GM18907 (cell line): ENCODE measurements around the gene APOL3.
"Not testable (repeated sequence)": the region's sequence is repeated elsewhere in the genome, so short reads cannot be mapped to it uniquely, and the experiment has no call there.

Source experiments
- ATAC-seq: cut with Tn5 transposase; IDR thresholded peaks from one replicate; pipeline ENCODE4 v1.9.1; 2021; ENCODE audit warnings: mild to moderate bottlenecking, moderate library complexity; ENCODE audit not compliant: unreplicated experiment

The APOL3 gene, protein sequence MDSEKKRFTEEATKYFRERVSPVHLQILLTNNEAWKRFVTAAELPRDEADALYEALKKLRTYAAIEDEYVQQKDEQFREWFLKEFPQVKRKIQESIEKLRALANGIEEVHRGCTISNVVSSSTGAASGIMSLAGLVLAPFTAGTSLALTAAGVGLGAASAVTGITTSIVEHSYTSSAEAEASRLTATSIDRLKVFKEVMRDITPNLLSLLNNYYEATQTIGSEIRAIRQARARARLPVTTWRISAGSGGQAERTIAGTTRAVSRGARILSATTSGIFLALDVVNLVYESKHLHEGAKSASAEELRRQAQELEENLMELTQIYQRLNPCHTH

DNA sequence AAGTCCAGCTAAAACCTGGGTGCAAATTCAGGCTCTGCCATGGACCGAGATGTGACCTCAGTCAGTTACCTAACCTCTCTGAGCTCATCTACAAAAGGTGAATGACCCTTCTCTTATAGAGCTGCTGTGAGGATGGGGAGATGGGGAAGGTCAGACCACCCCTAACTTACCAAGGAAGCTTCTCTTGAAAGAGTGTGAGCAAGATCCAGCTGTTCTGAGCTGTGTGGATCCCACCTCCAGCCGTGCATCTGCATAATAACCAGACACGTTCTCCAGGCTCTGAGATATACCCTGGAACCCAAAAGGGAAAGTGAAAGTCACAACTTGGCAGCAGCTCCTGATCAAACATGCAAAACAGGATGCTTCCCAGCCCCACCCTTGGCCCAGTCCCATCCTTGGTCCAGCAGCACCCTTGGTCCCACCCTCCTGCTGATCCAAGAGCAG is at the start of gene APOL3:
TSS of gene APOL3 (minus strand) at position 257 of the 444 bp plus-strand sequence. CDS start 11,700 bp downstream, outside the sequence.
- ATAC-seq = peak; percentile 35

DNA sequence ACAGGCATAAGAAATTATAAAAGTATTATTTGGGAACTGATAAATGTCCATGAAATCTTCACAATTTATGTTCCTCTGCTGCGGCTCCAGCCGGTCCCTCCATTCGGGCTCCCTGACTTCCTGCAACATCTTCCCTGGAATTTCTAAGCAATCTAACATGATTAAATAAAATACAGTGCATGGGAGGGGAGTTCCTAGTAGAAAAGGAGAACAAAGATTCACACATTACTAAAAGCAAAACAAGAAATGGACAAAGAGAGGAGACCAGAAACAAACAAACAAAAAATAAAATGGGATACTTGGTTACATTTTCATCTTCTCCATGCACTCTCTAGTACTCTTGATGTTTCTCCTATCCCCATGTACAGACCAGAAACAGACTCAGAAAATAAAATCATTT is 49.7 kb upstream of the APOL3 start:
- no peak for ATAC-seq

DNA sequence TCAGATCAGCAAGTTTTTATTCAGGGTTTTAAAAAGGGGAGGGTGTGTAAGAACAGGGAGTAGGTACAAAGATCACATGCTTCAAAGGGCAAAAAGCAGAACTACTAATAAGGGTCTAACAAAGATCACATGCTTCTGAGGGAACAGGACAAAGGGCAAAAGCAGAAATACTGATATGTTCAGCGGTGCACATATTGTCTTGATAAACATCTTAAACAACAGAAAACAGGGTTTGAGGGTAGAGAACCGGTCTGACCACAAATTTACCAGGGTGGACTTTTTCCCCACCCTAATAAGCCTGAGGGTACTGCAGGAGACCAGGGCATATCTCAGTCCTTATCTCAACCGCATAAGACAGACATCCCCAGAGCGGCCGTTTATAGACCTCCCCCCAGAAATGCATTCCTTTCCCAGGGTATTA is 48.9 kb upstream of the APOL3 start:
- not testable (repeated sequence) for ATAC-seq

DNA sequence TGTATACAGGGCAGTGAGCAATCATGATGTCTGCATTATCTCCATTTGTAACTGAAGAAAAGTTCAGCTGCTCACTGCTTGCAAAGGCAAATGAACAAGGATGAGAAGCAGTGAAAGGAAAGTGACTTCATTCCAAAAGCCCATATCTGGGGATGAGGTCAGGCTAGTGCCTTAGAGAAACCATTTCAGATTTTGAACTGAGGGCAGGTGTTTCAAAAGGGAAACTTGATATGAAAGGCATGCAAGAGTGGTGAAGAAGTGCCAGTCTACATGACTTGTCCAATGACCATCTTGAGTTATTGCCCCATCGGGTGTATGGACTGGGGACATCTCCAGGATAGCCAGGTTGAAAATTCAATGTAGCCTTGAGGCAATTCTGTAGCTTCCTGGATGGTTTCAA is 48.4 kb upstream of the APOL3 start:
- no peak for ATAC-seq

DNA sequence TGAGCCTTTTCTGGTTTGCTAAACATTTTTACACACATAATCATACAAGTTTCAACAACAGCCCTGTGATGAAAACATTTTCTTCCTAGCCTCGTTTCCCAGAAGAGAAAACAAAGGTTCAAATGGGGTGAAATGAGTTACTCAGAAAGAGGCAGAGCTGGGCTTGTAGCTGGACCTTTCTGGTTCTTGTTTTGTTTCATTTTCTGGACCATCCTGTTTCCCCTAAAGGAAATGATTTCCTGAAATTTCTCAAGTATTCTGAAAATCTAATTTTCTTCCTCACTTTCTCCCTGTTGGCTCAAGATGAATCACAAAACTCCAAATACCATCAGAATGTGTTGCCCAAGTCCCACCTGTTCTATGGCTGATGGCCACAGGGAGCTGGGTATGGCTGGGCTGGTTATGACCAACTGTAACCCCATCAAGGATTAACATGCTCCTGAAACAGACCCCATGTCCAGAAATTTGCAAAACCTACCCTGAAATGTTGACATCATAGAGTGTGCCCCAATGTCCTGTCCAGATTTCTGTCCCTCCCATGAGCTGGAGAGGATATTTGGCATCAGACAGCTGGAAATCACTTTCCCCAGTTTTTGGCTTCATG is 47.7 kb upstream of the APOL3 start:
- ATAC-seq = no peak

DNA sequence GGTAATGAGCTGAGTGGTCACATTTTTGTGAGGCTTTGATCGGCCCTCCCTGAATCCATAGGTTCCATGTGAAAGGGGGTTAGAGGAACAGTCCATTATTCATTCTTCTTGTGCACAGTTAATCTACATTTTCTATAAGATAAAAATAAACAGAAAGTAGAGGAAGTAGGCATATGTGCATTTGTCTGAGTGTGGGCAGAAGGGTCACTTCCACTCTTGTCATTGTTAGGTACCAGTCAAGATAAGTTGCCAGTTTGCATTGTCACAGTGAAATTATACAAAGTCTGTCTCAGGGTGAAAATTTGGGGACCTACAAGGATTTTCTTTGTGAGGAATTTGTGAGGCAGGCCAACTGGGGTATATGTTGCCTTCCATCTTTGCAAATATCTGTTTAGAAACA is 45.7 kb upstream of the APOL3 start:
- ATAC-seq = no peak

DNA sequence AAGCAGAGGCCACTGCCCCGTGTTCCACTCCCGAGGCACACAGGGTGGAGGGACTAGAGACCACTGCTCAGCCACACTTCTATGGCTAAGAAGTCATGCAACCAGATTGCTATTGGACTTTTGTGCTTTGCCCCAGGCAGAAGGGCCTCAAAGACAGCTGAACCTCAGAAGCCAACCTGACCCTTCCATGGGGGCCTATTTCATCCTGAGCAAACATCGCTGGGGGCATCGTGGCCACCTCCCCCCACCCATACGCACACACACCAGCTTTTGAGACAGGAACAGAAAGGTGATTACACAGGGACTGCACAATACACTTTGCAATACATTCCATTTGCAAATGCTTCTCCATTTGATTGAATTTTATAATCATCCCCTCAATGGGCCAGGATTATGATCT is 45.0 kb upstream of the APOL3 start:
- not testable (repeated sequence) for ATAC-seq

DNA sequence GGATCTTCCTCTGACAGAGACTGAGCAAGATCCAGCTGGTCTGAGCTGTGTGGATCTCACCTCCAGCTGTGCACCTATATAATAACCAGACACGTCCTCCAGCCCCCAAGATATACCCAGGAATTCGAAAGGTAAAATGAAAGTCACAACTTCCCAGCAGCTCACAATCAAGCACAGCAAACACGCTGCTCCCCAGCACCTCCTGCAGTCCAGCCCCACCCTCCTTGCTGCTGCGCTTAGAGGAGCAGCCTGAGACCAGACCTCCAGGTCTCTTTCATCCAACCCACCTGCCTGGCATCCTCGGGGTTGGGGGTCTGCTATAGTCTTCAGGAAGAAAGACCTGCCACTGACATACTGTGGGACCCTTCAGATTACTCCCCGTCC is 44.1 kb upstream of the APOL3 start:
- ATAC-seq = no peak

DNA sequence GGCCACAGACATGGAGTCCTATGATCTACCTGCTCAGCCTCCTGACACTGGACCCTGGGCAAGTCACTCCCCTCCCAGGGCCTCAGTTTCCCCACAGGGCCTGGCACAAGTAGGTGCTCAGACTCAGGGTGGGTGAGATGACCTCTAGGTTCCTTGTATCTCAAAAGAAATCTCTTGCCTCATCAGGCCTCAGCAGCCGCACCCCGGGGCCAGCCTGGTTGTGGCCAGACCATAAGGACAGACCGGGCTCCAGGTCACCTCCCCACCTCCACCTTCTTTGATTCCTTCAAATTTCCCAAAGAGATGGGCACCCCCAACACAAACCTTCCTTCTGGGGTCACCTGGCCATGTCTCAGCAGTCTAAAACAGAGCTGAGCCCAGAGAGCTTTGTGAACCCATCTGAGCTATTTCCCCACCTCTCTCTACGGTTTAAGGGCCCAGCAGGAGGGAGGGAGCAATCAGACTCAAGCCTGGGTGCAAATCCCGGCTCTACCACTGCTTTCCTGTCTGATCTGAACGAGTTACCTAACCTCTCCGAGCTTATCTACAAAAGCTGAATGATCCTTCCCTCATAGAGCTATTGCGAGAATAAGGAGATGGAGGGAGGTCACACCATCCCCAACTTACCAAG is 43.6 kb upstream of the APOL3 start:
- ATAC-seq = no peak

DNA sequence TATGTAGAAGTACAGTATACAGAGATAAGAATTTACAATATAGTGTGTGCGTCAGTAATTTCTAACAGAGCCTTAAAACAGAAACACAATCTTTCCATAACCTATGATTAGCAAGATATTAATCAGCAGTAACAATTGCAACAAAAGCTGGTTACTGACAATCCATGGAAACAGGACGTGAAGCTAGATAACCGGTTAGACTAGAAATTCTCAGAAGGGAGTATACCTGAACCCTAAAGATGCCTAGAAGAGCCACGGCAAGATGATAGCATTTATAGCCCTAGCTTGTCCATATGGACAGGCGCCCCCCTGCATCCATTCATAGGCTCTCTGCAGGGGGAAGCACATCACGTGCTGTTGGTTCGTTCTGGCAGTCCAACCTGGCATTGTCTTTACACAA is 42.9 kb upstream of the APOL3 start:
- ATAC-seq = not testable (repeated sequence)

DNA sequence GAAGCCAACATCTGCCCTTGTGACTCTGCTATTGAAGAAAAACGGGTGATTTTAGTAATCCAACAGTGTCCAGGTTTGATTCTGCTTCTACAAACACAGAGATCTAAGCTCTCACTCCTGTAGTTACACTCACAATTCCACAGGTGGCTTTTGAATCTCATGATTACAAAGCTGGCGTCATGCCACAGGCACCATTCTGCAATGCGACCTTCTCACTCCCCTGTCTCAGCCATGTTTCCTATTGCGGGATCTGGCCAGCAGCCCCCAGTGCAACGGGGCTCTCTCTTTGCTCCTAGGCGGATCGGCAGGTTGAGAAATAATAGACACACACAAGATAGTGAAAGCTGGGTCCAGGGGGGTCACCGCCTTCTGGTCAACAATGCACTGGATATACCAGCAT is 42.4 kb upstream of the APOL3 start:
- ATAC-seq = not testable (repeated sequence)

DNA sequence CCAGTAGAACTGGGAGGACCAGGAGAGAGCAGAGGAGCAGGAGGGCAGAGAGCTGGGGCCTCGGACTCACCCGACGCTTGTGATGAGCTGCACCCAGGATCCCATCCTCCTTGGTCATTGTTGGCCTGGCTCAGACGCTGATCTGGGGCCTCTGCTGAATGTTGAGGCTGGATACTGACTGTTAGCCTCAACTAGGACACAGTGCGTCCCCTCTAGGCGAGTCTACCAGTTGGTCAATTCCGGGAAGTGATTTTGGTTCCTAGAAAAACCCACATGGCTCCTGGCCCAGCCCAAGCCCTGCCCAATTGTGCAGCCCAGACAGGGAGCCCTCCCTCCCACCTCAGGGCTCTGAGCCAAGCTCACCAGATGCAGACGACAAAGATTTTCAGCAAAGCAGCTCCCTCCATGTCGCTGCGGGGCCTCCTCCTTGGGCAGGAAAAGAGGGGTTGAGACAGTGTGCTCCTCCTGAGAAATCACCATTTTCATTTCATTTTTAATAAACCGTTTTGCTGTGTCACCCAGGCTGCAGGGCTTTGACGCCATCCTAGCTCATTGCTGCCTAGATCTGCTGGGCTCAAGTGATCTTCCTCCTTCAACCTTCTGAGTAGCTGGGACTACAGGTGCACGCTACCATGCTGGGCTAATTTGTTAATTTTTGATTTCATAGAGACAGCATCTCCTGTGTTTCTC is 41.2 kb upstream of the APOL3 start, which contains the start of gene APOL4:
TSS of gene APOL4 (minus strand) at position 180 of the 690 bp plus-strand sequence. CDS start at position 105, 75 bp downstream.
- ATAC-seq = no peak

DNA sequence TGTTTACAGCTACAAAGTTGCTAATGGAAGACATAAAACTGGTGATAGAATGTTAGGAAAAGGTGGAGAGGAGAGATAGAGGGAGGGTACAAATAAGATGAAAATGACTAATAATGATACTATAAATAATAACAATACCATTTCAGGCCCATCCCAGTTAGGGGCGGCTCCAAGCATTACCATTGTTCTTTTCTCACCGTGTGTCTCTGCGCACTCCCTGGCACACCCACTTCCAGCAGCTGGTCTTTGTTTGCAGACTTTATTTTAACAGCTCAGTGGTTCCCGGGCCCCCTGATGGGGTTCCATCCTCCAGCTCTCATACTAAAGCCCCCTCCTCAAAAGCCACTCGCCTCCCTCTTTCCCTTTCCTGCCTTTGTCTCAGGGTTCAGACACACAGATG is 40.5 kb upstream of the APOL3 start:
- not testable (repeated sequence) for ATAC-seq

DNA sequence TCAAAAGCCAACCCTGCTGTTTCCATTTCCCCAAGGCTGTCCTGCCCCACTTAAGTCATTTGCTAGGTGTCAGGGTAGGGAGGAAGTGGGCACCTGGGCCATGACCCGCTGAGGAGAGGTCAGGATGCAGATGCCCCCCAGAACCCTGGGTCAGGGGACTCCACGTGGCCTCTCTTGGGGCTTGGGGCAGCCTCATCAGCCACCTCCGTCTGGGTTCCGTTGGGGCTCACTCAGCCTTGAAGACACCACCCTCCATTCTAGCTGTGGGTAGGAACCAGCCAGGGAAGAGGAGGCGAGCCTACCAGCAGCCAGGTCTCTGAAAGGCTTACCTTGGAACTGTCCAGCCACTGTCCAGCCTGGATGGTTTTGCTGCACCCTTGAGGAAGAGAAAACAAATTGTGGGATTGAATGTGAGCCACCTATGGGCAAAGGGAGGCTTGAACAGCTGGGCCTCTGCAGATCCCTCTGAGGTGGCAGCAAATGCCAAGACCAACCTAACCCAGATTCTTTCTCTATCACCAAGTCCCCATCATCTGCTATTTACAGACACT is 38.5 kb upstream of the APOL3 start:
- ATAC-seq = no peak

DNA sequence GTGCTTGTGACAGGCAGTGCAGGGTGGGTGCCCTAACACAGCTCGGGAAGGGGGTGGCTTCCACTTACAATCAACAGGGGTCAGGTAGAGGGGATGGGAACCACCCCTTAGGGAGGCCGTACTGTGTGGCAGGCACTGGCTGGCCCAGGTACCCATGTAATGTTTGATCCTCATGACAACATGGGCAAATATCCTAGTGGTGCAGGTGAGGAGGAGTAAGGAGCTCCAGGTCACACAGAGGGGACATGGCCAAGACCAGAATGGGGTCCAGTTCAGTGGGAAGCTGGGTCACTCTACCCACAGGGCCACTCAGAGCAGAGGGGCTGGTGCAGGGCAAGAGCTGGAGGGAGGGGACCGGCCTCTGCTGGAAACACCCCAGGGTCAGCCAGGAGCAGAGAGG is 38.0 kb upstream of the APOL3 start:
- ATAC-seq = no peak

DNA sequence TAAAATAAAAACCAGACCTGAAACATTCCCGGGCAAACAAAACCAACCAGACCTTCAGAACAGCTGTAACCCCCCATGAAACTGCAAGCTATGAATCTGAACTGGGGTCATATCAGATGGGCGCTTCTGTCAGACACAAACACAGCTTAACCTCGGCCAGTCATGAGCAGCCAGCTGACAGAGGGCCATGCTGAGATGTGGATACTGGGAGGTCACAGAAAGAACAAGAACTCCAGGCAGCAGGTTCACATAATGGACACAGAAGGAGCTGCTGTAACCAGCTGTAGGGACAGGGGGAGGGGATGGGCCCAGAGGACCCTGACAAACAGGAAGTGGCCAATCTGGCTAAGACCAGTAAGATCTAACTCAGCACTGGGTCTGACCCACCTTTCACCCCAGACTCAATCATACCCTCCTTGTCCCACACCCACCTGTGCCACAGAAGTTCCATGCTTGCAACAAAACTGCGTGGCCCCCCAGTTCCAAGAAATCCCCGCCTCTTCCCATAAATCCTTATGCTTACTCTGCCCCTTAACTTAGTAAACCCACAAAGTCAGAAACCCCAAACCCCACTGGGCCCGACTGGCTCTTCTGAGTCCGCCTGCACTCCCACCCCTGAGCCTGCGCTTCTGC is 37.1 kb upstream of the APOL3 start:
- ATAC-seq = no peak

DNA sequence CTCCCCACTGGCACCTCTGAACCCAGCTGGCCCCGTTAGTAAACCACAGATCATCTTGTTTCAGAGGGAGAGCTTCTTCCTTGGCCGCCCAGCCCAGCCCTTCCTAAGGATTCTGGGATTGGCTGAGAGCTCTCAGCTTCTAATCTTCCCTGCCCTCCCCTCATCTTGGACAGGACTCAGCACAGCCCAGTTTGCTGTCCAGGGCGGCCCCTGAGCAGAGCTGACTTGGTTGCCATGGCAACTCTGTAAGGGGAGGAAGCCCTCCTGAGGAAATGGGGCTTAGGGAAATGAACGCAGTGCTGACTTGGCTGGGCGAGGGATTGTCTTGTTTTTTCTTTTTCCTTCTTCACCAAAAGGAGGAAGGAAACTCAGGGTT is 36.5 kb upstream of the APOL3 start:
- ATAC-seq = no peak

DNA sequence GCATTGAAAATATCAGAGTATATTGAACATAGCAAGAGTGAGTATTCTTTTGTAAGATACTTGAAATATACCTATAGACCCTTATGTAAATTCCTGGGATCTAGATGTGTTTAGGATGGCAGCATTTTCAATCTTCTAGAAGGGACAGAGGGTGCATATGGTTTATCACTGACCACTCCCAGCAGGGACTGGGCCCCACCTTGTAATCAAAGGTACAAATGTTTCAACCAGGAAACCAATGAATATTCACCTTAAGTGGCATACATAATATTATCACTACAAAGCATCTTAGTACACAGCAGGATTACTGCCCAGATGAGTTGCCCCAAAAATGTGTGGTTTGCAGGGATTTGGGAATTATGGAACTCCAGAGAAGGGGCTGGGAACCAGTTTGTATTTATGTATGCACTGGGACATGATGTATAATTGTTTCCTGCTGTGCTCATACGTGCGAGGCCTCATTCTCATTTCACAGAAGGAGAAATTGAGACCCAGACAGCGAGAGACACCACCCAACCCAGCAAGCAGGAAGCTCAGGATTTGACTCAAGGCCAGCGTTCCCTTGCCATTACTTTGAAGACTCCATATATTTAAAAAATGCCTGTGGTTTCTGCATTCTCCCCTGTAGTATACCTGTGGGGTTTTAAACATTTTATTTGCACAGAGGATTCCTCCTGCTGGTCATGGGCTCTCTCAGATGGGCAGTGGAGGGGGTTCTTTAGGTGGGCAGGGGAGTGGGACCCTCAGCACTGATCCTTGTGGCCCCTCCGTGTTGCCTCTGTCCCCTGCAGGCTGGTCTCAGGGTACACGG is 35.9 kb upstream of the APOL3 start:
- no peak for ATAC-seq

DNA sequence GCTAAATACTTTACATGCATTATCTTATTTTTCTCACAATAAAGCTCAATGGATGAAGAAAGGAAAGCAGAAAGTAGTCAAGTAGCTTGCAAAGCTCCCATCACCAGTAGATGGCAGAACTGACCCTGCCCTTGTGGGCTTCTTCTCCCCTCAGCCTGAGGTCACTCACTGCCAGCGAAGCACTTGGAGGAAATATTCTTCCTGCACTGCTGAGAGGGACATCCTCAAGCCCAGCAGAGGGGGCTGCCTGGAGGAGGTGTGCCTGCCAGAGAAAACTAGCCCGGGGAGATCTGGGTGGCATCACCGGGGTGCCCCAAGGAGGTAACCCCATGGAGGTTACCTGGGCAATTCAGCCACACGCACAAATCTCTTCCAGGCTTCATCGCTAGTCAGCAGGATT is 34.4 kb upstream of the APOL3 start:
- ATAC-seq = no peak

DNA sequence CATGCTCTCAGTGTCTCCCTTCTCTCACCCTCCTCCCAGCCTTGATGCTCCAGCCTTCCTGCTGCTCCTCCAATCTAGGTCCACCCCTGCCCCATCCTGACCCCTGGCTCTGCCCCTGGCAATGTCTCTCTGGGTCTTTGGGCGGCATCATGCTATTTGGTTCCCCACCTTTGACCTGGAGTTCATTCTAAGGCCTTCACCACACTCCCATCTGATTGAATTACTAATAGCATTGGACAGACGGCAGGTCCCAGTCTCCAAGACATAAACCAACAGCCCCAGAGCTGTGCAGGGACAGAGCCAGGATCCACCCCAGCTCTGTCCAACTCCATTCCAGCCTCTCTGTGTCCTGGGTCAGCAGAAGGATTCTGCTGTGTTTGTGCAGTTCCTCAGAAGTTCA is 33.8 kb upstream of the APOL3 start:
- no peak for ATAC-seq
